GM23248 (cell line): ENCODE data around the gene DGAT2. TPM values are rescaled to one million over a fixed set of nuclear protein-coding genes. Genes with fewer than 3 reads are reported as not detected.
A peak's percentile ranks its signal among the peaks of the same experiment; 100 is the strongest.

Experiments used
- DNase-seq: peaks from one replicate; pipeline ENCODE4 v3.0.0-alpha.2; 2015
- H2AFZ ChIP-seq: fragments of 200-600 bp; sonication (generic); 2 replicates; pipeline ENCODE4 v1.6.1; 2016; ENCODE audit warnings: antibody characterized with exemption
- H3F3A ChIP-seq: fragments of 200-600 bp; sonication (generic); 2 replicates; pipeline ENCODE4 v1.6.1; 2016; ENCODE audit warnings: mild to moderate bottlenecking, antibody characterized with exemption, mixed run types; ENCODE audit not compliant: insufficient read depth
- H3K27ac ChIP-seq: fragments of 200-600 bp; sonication (generic); 2 replicates; pipeline ENCODE4 v1.5.1; 2016; ENCODE audit warnings: mild to moderate bottlenecking
- H3K27me3 ChIP-seq: fragments of 200-600 bp; sonication (generic); replicated peaks from 2 replicates; pipeline ENCODE4 v1.6.1; 2016; ENCODE audit warnings: mild to moderate bottlenecking; ENCODE audit not compliant: insufficient read depth
- H3K36me3 ChIP-seq: fragments of 200-600 bp; sonication (generic); 2 replicates; pipeline ENCODE4 v1.6.1; 2016; ENCODE audit warnings: low read depth, mild to moderate bottlenecking
- H3K4me1 ChIP-seq: fragments of 200-600 bp; sonication (generic); 2 replicates; pipeline ENCODE4 v1.6.1; 2016; ENCODE audit warnings: mild to moderate bottlenecking; ENCODE audit not compliant: insufficient read depth
- H3K4me2 ChIP-seq: fragments of 200-600 bp; sonication (generic); one replicate; pipeline ENCODE4 v1.6.1; 2016; ENCODE audit warnings: mild to moderate bottlenecking; ENCODE audit not compliant: unreplicated experiment
- H3K4me3 ChIP-seq: fragments of 200-600 bp; sonication (generic); 2 replicates; pipeline ENCODE4 v1.5.1; 2016; ENCODE audit warnings: mild to moderate bottlenecking
- H3K79me2 ChIP-seq: fragments of 200-600 bp; sonication (generic); 2 replicates; pipeline ENCODE4 v1.6.1; 2016; ENCODE audit warnings: mild to moderate bottlenecking; ENCODE audit not compliant: insufficient read depth
- H3K9ac ChIP-seq: fragments of 200-600 bp; sonication (generic); 2 replicates; pipeline ENCODE4 v1.6.1; 2016; ENCODE audit warnings: mild to moderate bottlenecking
- H3K9me2 ChIP-seq: fragments of 200-600 bp; sonication (generic); 2 replicates; pipeline ENCODE4 v1.6.1; 2016; ENCODE audit warnings: mixed run types, mild to moderate bottlenecking, moderate library complexity; ENCODE audit not compliant: insufficient read depth
- H3K9me3 ChIP-seq: fragments of 200-600 bp; sonication (generic); one replicate; pipeline ENCODE4 v1.6.1; 2017; ENCODE audit warnings: low read depth
- H4K20me1 ChIP-seq: fragments of 200-600 bp; sonication (generic); 2 replicates; pipeline ENCODE4 v1.6.0; 2016; ENCODE audit not compliant: insufficient read depth
- EZH2 ChIP-seq: fragments of 200-600 bp; sonication (generic); IDR thresholded peaks from 2 replicates; pipeline ENCODE4 v1.6.1; 2018; ENCODE audit warnings: antibody characterized with exemption, mild to moderate bottlenecking; ENCODE audit not compliant: insufficient read depth, poor library complexity, severe bottlenecking
- EZH2phosphoT487 ChIP-seq: fragments of 200-600 bp; sonication (generic); IDR thresholded peaks from 2 replicates; pipeline ENCODE4 v1.6.1; 2018; ENCODE audit warnings: antibody characterized with exemption, moderate library complexity, mild to moderate bottlenecking, low read depth; ENCODE audit not compliant: insufficient read depth
- WGBS, 2 experiments: methylation state at CpG; one replicate each; pipeline ENCODE4 v1.1.6; 2015 to 2017; ENCODE audit warnings: low lambda C conversion rate in 2 of 2, low coverage in 1 of 2; ENCODE audit errors: missing lambda C conversion rate in 2 of 2; 5-methylcytosine and 5-hydroxymethylcytosine counted together
- in situ Hi-C: fragments of 300-500 bp; cut with MboI; formaldehyde crosslinking; loops from 2 replicates; pipeline ENCODE4 v1.15.0; 2020
- polyA plus RNA-seq: library from polyadenylated mRNA; unstranded; fragments of >200 nt; fragmentation: Nextera tagmentation; extraction: Ambion mirVana; gene quantifications from 2 replicates; pipeline ENCODE4 v1.2.1, GENCODE V29; 2016
- total RNA-seq: library from RNA; depleted of rRNA; stranded (reverse); fragments of >200 nt; shearing (Covaris generic); gene quantifications from 2 replicates; pipeline ENCODE4 v1.2.3, GENCODE V29; 2014

DGAT2 gene
- total and polyA plus RNA-seq, 2 experiments from 2014 or later, result 7.5 to 7.6 TPM

DNA sequence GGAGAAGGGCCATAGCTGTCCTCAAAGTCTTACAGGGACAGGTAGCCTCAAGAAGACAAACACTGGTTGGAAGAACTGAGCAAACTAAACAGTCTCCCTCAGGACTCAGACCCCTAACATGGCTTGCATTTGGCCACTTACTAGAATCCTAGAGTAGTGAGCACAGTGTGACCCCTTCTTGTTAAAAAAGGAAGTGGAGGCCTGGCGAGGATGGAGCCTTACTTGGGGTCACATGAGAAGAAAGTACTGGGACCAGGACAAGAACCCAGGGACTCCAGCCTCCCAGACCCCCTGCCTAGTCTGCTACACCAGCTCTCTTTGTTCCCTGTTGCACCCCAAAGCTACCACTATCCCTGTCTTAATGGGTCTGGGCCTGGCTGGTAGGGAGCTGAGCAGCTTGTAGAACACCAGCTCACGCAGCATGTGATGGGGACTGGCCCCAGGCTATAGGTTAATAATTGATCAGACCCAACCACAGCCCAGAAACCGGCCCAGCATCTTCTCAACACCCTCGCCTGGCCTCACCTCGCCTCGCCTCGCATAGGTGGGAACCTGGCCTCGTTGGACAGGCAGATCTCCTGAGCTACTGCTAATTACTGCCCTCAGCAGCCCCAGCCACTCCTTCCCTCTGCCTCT is 17.6 kb downstream of the DGAT2 start:
- Histone ChIP-seq H3K27ac (no peak overlapping the region), H3K4me3 (no peak overlapping the region), H3K9ac (no peak overlapping the region), H3K79me2 (no peaks in the 10 kb centered on the region), H3K9me3 (no peaks in the 10 kb centered on the region), H3K4me1 (0 out of 2 replicates have a peak, but pooled peaks cover 8% of the 10 kb centered on the region), H2AFZ (no peak overlapping the region), H3K36me3 (no peaks in the 10 kb centered on the region), H3K9me2 (no peaks in the 10 kb centered on the region), H3K27me3 (no peaks in the 10 kb centered on the region), H3K4me2 (no peak overlapping the region), H3F3A (no peaks in the 10 kb centered on the region), H4K20me1 (no peaks in the 10 kb centered on the region)
- no peak for DNase-seq
- in situ Hi-C loops, result no loop called here
- 81 to 88% methylated on average over 8 of the region's 8 CpGs for WGBS, 2 experiments
- TF ChIP-seq EZH2phosphoT487 (no peak), EZH2 (no peak)

DNA sequence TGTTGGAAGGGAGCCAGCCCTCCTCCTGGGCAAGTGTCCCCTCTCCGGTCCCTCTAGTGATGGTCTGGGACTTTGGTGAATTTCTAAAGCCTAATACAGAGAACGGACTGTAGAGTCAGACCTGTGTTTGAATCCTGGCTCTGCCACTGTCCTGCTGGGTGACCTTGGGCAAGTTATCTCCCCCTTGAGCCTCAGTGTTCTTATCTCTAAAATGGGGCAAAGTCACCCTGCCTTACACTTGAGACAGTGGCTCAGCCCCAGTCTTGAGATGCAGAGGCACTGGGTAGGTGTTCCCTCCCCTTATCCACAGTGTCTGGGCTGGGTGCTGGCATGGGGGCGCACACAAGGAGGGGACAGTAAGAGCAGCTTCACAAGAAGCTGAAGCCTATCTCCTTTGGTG is 20.9 kb downstream of the DGAT2 start:
- Histone ChIP-seq H3K4me1 (no peaks in the 10 kb centered on the region), H3F3A (no peaks in the 10 kb centered on the region), H3K79me2 (no peaks in the 10 kb centered on the region), H3K27me3 (no peaks in the 10 kb centered on the region), H3K4me3 (no peak overlapping the region), H3K9me3 (no peaks in the 10 kb centered on the region), H4K20me1 (no peaks in the 10 kb centered on the region), H3K36me3 (no peaks in the 10 kb centered on the region), H3K9ac (no peak overlapping the region), H3K27ac (no peak overlapping the region), H3K4me2 (no peak overlapping the region), H2AFZ (no peak overlapping the region), H3K9me2 (no peaks in the 10 kb centered on the region)
- TF ChIP-seq EZH2phosphoT487, result no peak
- TF ChIP-seq EZH2, result no peak
- DNase-seq, result no peak
- in situ Hi-C loops, result no loop called here
- WGBS, 2 experiments, result 80 to 95% methylated on average over 3 of the region's 3 CpGs

DNA sequence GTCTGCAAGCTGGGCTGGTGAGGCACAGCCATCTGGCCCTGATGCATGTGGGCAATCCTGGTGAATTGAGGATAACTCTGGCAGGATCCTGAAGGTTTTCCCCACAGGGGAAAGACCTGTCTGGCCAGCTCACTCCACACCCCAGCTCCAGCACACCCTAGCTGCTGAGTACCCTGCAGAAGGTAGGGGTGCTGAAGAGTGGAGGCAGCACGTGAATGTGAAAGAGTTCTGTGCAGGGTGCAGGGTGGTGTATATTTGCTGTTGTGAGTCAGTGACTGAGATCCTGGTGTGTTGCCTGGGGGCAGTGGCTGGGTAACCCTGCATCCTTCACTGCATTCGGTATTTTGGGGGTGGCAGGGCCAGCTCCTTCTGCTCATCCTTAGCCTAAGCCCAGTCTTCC is 22.4 kb downstream of the DGAT2 start:
- Histone ChIP-seq H4K20me1 (no peaks in the 10 kb centered on the region), H3K79me2 (no peaks in the 10 kb centered on the region), H3K4me2 (no peak overlapping the region), H3K9me3 (no peaks in the 10 kb centered on the region), H3K9ac (no peak overlapping the region), H3F3A (no peaks in the 10 kb centered on the region), H3K27ac (no peak overlapping the region), H2AFZ (no peak overlapping the region), H3K36me3 (no peaks in the 10 kb centered on the region), H3K9me2 (no peaks in the 10 kb centered on the region), H3K4me1 (no peaks in the 10 kb centered on the region), H3K4me3 (no peak overlapping the region), H3K27me3 (no peaks in the 10 kb centered on the region)
- peak; percentile 26 for DNase-seq
- TF ChIP-seq EZH2 (no peak), EZH2phosphoT487 (no peak)
- in situ Hi-C loops, result no loop called here
- WGBS, 2 experiments, result 70 to 73% methylated on average over 2 of the region's 2 CpGs

DNA sequence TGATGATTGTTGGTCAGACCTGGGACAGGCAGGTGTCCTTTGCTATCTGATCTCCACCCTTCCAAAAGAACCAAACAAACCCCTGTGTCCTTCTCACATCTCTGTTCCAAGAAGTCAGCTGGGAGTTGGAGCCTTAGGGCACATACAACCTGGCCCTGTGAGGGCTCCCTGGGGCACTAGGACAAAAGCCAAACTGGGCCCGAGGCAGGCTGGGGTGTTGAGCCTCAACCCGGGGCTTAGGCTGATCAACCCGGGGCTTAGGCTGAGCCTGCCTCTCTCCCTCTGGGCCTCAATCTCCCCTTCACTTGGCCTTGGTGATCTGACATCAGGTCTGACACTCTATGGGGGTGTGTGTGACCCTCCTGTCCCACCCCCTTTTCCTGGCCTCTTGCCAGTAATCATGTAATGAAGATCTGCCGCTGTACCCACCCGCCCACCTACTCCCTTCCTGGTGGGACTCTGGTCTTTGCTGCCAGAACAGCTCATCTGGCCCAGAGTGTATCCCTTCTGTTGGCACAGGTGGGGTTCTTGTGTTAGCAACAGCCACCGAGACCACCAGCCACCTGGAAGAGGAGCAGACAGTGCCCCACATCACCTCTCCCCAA is 23.7 kb downstream of the DGAT2 start:
- 86 to 94% methylated on average over 5 to 6 of the region's 6 CpGs for WGBS, 2 experiments
- H3K4me2 ChIP-seq, result no peak overlapping the region
- H3K9ac ChIP-seq, result no peak overlapping the region
- no peaks in the 10 kb centered on the region for H3F3A ChIP-seq
- H3K36me3 ChIP-seq, result no peaks in the 10 kb centered on the region
- H3K27me3 ChIP-seq, result no peaks in the 10 kb centered on the region
- H4K20me1 ChIP-seq, result no peaks in the 10 kb centered on the region
- no peak overlapping the region for H3K27ac ChIP-seq
- no peak overlapping the region for H3K4me3 ChIP-seq
- no peaks in the 10 kb centered on the region for H3K79me2 ChIP-seq
- DNase-seq, result no peak
- no peaks in the 10 kb centered on the region for H3K9me2 ChIP-seq
- H3K4me1 ChIP-seq, result no peaks in the 10 kb centered on the region
- TF ChIP-seq EZH2phosphoT487, result no peak
- no peak for TF ChIP-seq EZH2
- H3K9me3 ChIP-seq, result no peaks in the 10 kb centered on the region
- H2AFZ ChIP-seq, result no peak overlapping the region
- in situ Hi-C loops, result no loop called here
